Hair follicular keratinocyte (primary cell): Measurements from ENCODE around the gene S100A4. TPM values are rescaled to one million over a fixed set of nuclear protein-coding genes. Genes with fewer than 3 reads are reported as not detected.

Experiments used
- total RNA-seq: library from RNA; depleted of rRNA; stranded (reverse); fragments of >200 nt; gene quantifications from 2 replicates; pipeline ENCODE4 v1.2.3, GENCODE V29; 2015

Gene S100A4
- total RNA-seq: 5.7 and 25.3 TPM in 2 replicates

DNA sequence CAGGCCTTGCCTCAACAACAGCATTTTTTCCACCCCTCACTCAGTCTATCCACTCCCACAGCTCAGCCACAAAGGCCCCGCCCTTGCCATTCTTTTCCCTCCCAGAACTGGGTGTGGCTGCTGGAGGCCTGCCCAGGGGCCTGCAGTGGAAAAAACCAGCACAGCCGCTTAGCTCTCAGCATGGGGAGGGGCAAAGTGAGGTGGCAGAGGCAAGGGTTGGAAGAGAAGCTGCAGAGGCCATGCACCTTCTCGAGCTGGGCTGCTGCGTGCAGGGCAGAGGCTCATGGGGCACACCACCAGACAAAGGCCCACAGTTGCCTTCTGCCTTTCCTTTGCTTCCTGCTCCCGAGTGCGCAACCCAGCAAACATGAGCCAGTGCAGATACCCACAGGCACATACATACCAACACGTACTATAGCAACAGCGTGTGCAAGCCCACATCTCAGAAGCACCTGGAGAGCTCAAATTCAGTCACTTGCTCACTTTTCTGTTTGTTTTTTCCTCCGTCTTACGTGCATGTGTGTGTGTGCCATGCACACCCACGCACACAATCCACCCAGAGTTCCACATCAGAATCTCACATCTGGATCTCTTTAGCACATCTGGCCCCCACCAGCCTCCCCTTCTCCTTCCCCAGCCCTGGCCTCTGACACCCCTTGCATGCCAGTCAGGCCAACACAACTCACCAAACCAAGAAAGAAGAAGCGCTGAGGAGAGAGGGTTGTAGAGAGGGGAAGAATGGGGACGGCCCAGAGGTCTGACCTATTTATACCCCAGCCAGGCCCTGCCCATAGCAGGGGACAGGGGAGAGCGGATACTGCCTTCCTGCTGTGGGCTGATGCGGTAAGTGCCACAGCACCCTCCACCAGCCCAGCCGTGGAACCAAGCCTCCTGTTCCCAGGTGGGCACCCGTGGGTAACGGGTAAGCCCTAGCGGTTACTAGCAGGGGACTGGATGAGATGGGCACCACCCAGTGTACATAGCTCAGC lies at the start of gene S100A4:
Gene S100A4 (minus strand): TSS at position 740 of the 989 bp plus-strand sequence. CDS start 1,012 bp downstream, outside the sequence.

DNA sequence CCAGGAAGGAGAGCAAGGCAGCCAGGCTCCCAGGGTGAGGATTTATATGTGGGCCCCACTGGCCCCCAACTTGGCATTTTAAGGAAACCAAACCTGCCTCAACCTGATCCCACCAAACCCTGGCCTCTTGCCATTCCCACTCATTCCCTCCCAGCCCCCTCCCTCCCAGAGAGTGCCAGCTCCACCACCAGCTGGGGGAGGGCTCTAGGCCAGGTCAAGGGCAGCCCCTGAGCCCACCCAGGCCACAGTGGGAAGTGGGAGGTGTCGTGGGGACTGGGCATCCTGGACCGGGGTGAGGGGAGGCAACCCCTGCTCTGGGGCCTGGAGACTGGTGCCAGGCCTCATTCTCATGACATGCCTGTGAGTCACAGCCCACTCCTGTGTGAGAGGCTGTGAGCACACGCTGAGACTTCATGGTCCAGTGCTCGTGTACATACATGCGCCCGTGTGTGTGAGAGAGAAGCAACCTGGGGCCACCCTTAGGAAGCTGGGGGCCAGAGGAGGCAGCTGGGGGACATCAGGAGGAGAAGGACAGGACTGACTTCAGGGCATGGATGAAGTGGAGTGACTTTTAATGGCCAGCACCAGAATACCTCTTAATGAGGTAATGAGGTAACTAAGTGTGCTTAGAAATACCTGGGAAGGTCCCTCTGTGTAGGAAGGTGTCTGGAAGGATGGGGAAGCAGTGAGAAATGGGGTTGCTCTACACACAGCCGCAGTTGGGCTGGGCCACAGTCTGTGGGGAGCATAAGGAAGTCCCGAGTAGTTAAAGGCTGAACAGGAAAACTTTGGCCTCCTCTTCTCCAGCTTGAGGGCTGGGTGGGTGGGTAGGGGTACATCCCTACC lies 20.1 kb upstream of the S100A4 start, which contains the start of gene S100A2:
Gene S100A2 (minus strand): TSS at position 316 of the 846 bp plus-strand sequence. CDS start 1,967 bp downstream, outside the sequence.

DNA sequence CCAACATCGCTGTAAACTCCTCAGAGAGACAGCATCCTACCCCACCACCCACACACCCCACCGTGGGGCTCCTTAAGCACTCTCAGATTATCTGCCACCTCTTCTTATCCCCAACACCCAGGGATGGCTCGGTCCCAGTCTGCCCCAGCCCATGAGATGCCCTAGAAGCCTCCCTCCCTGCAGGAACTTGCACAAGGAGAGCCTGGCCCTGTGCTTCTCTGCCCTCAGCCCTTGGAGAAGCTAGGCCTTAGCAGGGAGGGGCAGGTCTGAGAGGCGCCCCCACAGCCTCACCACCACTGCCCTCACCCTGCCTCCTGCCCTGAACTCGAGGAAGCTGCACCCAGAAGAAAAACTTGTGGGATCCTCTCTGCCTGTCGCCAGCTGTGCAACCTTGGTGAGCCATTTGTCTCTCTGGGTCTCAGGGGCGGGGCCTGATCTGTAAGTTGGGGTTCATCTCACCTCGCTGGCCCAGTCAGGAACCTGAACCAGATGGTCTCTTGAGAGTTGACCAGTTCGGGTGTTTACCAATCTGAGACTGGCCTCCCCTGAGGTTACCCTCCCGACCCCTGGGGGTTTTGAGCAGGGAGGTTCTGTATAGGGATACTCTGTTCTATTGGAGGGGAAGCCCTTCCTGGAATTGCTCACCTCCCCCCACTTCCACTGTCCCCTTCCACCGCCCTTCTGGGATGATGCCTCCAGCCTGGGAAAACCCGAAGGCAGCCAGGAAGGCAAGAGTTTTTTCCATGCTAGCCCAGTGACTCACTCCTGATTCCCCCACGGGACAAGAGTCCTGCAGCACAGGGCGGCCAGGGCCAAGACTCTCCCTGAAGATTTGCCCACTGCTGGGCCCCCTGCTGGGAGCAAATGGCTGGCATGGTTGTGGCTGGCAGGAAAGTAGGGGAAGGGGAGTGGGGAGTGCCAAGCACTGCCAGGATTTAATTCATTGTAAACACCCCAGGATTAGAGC lies 3.4 kb upstream of the S100A4 start, which contains the start of gene S100A3:
Gene S100A3 (minus strand): TSS at position 537 of the 967 bp plus-strand sequence. CDS start 773 bp downstream, outside the sequence.

GRCh38 chr1:153540394-153541361 lies 4.9 kb downstream of the S100A4 start, which contains the start of gene S100A5:
Gene S100A5 (minus strand): TSS chr1:153540934. CDS start chr1:153540191, 743 bp downstream.

DNA sequence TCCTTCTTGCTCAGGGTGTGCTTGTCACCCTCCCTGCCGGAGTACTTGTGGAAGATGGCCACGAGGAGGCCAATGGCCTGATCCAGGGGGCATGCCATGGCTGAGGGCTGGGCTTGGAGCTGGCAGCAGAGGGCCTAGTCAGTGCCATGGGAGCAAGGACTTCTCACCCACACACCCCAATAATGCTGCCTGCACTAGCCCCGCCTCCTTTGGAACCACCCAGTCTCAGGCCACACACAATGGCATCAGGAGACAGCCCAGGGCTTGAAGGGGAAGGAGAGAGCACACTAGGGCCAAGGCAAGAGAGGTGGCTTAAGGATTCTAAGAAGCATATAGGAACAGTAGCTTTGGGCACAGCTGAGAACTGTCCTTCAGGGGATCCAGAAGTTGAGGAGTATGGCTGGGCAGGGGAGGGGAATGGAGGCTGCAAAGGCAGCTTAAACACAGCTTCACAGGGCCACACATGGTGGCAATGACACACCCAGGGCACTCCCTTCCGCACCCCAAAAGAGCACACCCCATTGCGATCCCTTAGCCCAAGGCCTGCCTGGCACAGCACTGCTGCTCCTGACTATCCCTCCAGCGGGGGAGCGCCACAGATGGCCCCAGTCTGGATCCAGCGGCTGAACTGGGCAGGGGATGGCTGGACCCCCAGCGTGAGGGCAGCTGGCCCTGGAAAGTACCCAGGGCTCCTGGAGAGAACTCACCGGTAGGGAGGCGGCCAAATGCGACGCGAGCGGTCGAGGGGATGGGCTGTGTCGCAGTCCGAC lies 10.2 kb downstream of the S100A4 start, which contains the start of gene S100A6:
Gene S100A6 (minus strand): TSS at position 750 of the 770 bp plus-strand sequence. CDS start 652 bp downstream, at position 98.

Other genes with a start within 250 kb of the S100A4 start
- 0.34 and 0.62 TPM in 2 replicates for gene PGLYRP3, start 232.9 kb downstream of the S100A4 start, total RNA-seq
- gene PGLYRP4, start 197.0 kb downstream of the S100A4 start, total RNA-seq: 0.30 and 0.55 TPM in 2 replicates
- 1,435 and 1,560 TPM in 2 replicates for gene S100A9, start 188.0 kb downstream of the S100A4 start, total RNA-seq
- gene S100A12, start 170.2 kb downstream of the S100A4 start, total RNA-seq: 0.49 and 1.7 TPM in 2 replicates
- 228 and 239 TPM in 2 replicates for gene S100A8, start 154.7 kb downstream of the S100A4 start, total RNA-seq
- under 0.01 TPM in 1 of 2 replicates, not detected in the other for gene S100A7A, start 129.3 kb downstream of the S100A4 start, total RNA-seq
- gene S100A7, start 85.2 kb downstream of the S100A4 start, total RNA-seq: 5.2 and 13.3 TPM in 2 replicates
- 1,494 and 3,100 TPM in 2 replicates for gene S100A6, start 9.8 kb downstream of the S100A4 start, total RNA-seq
- not detected in 2 replicates for gene S100A5, start 4.9 kb downstream of the S100A4 start, total RNA-seq
- gene S100A3, start 3.5 kb upstream of the S100A4 start, total RNA-seq: 7.7 and 12.7 TPM in 2 replicates
- gene S100A2, start 20.0 kb upstream of the S100A4 start, total RNA-seq: 7,785 and 8,615 TPM in 2 replicates
- gene S100A16, start 67.3 kb upstream of the S100A4 start, total RNA-seq: 1,743 and 1,927 TPM in 2 replicates
- 1,521 and 2,019 TPM in 2 replicates for gene S100A14, start 70.5 kb upstream of the S100A4 start, total RNA-seq
- gene S100A13, start 81.7 kb upstream of the S100A4 start, total RNA-seq: 180 and 189 TPM in 2 replicates
- gene S100A1, start 82.6 kb upstream of the S100A4 start, total RNA-seq: not detected in 2 replicates
- 36.5 and 57.2 TPM in 2 replicates for gene CHTOP, start 88.3 kb upstream of the S100A4 start, total RNA-seq
- gene SNAPIN, start 112.9 kb upstream of the S100A4 start, total RNA-seq: 40.9 and 53.2 TPM in 2 replicates
- gene ILF2, start 125.2 kb upstream of the S100A4 start, total RNA-seq: 152 and 287 TPM in 2 replicates
- 0.08 TPM in 1 of 2 replicates, not detected in the other for gene NPR1, start 132.9 kb upstream of the S100A4 start, total RNA-seq
- 18.7 and 26.2 TPM in 2 replicates for gene INTS3, start 182.2 kb upstream of the S100A4 start, total RNA-seq
- gene SLC27A3, start 229.6 kb upstream of the S100A4 start, total RNA-seq: 7.3 and 8.2 TPM in 2 replicates